ENCODE results near the gene CHSY3.

DNA sequence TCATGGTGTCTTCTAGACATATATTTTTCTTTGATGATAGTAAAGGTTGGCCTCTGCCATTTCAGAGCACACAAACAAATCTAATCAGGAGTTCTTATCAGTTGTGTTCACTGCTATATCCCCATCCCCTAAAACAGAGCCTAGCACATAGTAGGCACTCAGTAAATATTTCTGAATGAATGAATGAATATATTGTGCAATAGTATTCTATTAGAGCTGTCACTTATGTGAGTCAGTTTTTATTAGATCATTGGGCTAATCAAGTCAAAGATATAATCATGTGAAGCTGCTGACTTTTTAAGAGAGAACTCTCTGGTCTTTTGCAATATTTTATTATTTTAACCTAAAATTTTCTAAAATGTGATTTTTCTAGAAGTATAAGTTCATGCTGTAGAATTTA is 84.2 kb downstream of the CHSY3 start:
- TF ChIP-seq REST (IDR thresholded peaks at IDR 0.05; ENCODE audit: unreplicated experiment) (no peak), CTCF (conservative IDR thresholded peaks at IDR 0.05; ENCODE audit: low read depth in 2 of 2) (no peak), EZH2 (IDR thresholded peaks at IDR 0.05; ENCODE audit: low read depth, unreplicated experiment) (no peak), POLR2AphosphoS5 (IDR thresholded peaks at IDR 0.05; ENCODE audit: low read depth) (no peak), JUNB (IDR thresholded peaks at IDR 0.05; ENCODE audit: unreplicated experiment) (no peak), EZH2phosphoT487 (IDR thresholded peaks at IDR 0.05; ENCODE audit: unreplicated experiment) (no peak), STAT1 (IDR thresholded peaks at IDR 0.05; ENCODE audit: unreplicated experiment) (no peak), CREB1 (CRISPR knock-in tag; IDR thresholded peaks at IDR 0.05; ENCODE audit: low read depth) (no peak)

Data from GM23338 (cell line).